GM12865 (cell line): Measurements from ENCODE around the gene ATG9A.

ENCODE experiments used
- DNase-seq: peaks from one replicate; pipeline ENCODE4 v3.0.0; 2010; ENCODE audit warnings: low read depth
- H3K4me3 ChIP-seq: 2 replicates; pipeline ENCODE4 v1.5.1; 2011; ENCODE audit warnings: mild to moderate bottlenecking, low read depth, low read length, control low read depth
- CTCF ChIP-seq: IDR thresholded peaks from 2 replicates; pipeline ENCODE4 v1.5.1; 2011; ENCODE audit warnings: low read length, control low read depth, low read depth, inconsistent platforms; ENCODE audit not compliant: insufficient read depth; ENCODE audit errors: missing control alignments

Gene ATG9A

GRCh38 chr2:219176818-219177551, 52.5 kb downstream of the ATG9A start, which contains the start of gene CNPPD1:
Gene CNPPD1 (minus strand): TSS chr2:219176925. CDS start chr2:219176828, 97 bp downstream.
- DNase-seq: peak; percentile 94
- TF ChIP-seq CTCF: no peak
- H3K4me3 ChIP-seq: peak within 1 kb of the TSS; percentile 88

- peak overlapping the region; percentile 88 for H3K4me3 ChIP-seq
- no peak for TF ChIP-seq CTCF
- peak; percentile 62 for DNase-seq
Measured at GRCh38 chr2:219175928-219176817, 53.3 kb downstream of the ATG9A start.

- no peak for TF ChIP-seq CTCF
- H3K4me3 ChIP-seq: peak overlapping the region; percentile 88
- DNase-seq: no peak
Measured at GRCh38 chr2:219175486-219175885, 54.0 kb downstream of the ATG9A start.

GRCh38 chr2:219174801-219175200, 54.6 kb downstream of the ATG9A start:
- DNase-seq: no peak
- no peak for TF ChIP-seq CTCF
- no peak overlapping the region for H3K4me3 ChIP-seq

- DNase-seq: no peak
- no peak overlapping the region for H3K4me3 ChIP-seq
- TF ChIP-seq CTCF: no peak
Measured at GRCh38 chr2:219174146-219174545, 55.3 kb downstream of the ATG9A start.

- no peak for TF ChIP-seq CTCF
- H3K4me3 ChIP-seq: no peak overlapping the region
- no peak for DNase-seq
Measured at GRCh38 chr2:219173176-219173575, 56.3 kb downstream of the ATG9A start.
